Measurements from ENCODE around the gene DEFB124.

DEFB124 gene

DNA sequence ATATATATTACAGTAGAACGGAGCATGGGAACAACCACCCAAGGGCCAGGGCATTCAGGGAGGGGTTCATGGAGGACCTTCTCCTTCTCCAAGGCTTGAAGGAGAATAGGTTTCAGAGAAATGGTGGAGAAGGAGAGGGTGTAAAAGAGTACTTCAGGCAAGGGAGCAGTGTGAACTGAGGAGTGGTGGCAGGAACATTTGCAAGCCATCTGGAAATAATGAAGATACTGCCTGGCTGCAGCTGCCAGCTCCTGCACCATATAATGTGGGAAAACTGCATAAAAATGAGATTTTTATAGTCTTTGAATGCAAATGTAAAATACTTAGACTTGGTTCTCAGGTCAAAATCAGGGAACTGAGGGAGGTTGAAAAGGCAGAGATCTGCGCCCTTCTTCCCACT, 59.3 kb downstream of the DEFB124 start:
- DNase-seq: no peak

Measured in NCI-H146 (cell line).